Spleen (tissue), 11 donors: ENCODE data around the gene SIM1. TPM values are rescaled to one million over a fixed set of nuclear protein-coding genes. Genes with fewer than 3 reads are reported as not detected.

Source experiments
- DNase-seq: peaks from one replicate; pipeline ENCODE4 v3.0.0-alpha.2; 2020
- H3K27ac ChIP-seq, 8 donors: fragments of 200-600 bp; sonication (generic) in 7 of 8; 1 replicate in 4 of 8; 2 replicates in 4 of 8; pipeline versions ENCODE4 v1.5.0 to v1.8.0; 2016 to 2021; ENCODE audit warnings: inconsistent platforms in 4 of 8, mild to moderate bottlenecking in 4 of 8, moderate library complexity in 1 of 8
- H3K27me3 ChIP-seq, 7 donors: fragments of 200-600 bp; sonication (generic) in 6 of 7; replicated peaks in 1 of 7; 1 replicate in 4 of 7; 2 replicates in 3 of 7; pipeline versions ENCODE4 v1.5.0 to v1.8.0; 2016 to 2021; ENCODE audit warnings: inconsistent platforms in 3 of 7, mild to moderate bottlenecking in 1 of 7
- H3K36me3 ChIP-seq, 6 donors: fragments of 200-600 bp; sonication (generic) in 5 of 6; 1 replicate in 4 of 6; 2 replicates in 2 of 6; pipeline versions ENCODE4 v1.5.0 to v1.8.0; 2016 to 2021; ENCODE audit warnings: inconsistent platforms in 2 of 6
- H3K4me1 ChIP-seq, 6 donors: fragments of 200-600 bp; sonication (generic) in 5 of 6; 1 replicate in 3 of 6; 2 replicates in 3 of 6; pipeline versions ENCODE4 v1.5.0 to v1.8.0; 2016 to 2021; ENCODE audit warnings: inconsistent platforms in 3 of 6
- H3K4me3 ChIP-seq, 8 donors: fragments of 200-600 bp; sonication (generic) in 7 of 8; 1 replicate in 4 of 8; 2 replicates in 4 of 8; pipeline versions ENCODE4 v1.5.0 to v1.8.0; 2016 to 2021; ENCODE audit warnings: inconsistent platforms in 4 of 8, mild to moderate bottlenecking in 4 of 8, moderate library complexity in 2 of 8
- H3K9me3 ChIP-seq, 8 donors: fragments of 200-600 bp; sonication (generic) in 7 of 8; 1 replicate in 4 of 8; 2 replicates in 4 of 8; pipeline versions ENCODE4 v1.5.0 to v1.8.0; 2016 to 2021; ENCODE audit warnings: inconsistent platforms in 4 of 8
- CTCF ChIP-seq, 11 experiments: fragments of 200-600 bp in 7 of 11; fragments of 450-650 bp in 4 of 11; sonication (generic) in 4 of 11; IDR thresholded peaks in 8 of 11; conservative IDR thresholded peaks in 3 of 11; 1 replicate in 7 of 11; 2 replicates in 4 of 11; pipeline versions ENCODE4 v1.4.0 to v1.8.0; 2016 to 2021; ENCODE audit warnings: antibody characterized with exemption in 11 of 11, inconsistent platforms in 4 of 11, mild to moderate bottlenecking in 1 of 11
- POLR2A ChIP-seq, 3 donors: fragments of 450-650 bp; IDR thresholded peaks; one replicate each; pipeline ENCODE4 v1.5.1; 2017; ENCODE audit warnings: antibody characterized with exemption in 3 of 3, mild to moderate bottlenecking in 1 of 3
- POLR2AphosphoS5 ChIP-seq, 3 donors: sonication (generic); formaldehyde crosslinking; IDR thresholded peaks; one replicate each; pipeline ENCODE4 v1.5.1; 2017; ENCODE audit warnings: antibody characterized with exemption in 3 of 3
- WGBS, 5 donors: extraction: QIAGEN DNeasy Blood & Tissue Kit in 3 of 5; methylation state at CpG; one replicate each; pipeline versions ENCODE4 v1.1.5 to v1.1.7; 2013 to 2018; 5-methylcytosine and 5-hydroxymethylcytosine counted together
- intact Hi-C: fragments of 100-400 bp; cut with DNase I; formaldehyde crosslinking; loops from one replicate; pipeline ENCODE4 v1.15.0; 2023; ENCODE audit warnings: low total_unique reads
- polyA plus RNA-seq, 3 donors: library from polyadenylated mRNA; stranded (reverse); fragments of 200-250 nt; gene quantifications; one replicate each; pipeline ENCODE4 v1.2.1, GENCODE V29; 2013
- total RNA-seq, 7 donors: library from RNA; depleted of rRNA in 3 of 7; stranded (reverse); fragments of >200 nt in 3 of 7; fragmentation: NEBNext Ultra II Directional in 4 of 7; extraction: Animal tissue kit (Norgen Biotek cat#: 25700) in 4 of 7; gene quantifications; one replicate each; pipeline versions ENCODE4 v1.1.0 to v1.2.1, GENCODE V29; 2016 to 2021
- donor health status: healthy with polysubstance abuse.
- donor health status: DM: no; HTN: no; CAD: no; lungs with moderate emphysema.
- donor health status: DM: no; HTN: no; CAD: no.
- donor health status: Bipolar disorder and iron deficiency.
- donor health status: healthy.
- donor health status: DM: no; HTN: no; CAD: no.
- donor health status: DM: yes; HTN: yes; CAD: no.

Gene SIM1
- total and polyA plus RNA-seq, 10 donors, result not detected

- Histone ChIP-seq H3K4me3 (no peak overlapping the region), H3K4me1 (no peaks in the 10 kb centered on the region), H3K27me3 (peaks cover 0 to 3% (median 0%) of the 10 kb centered on the region in 7 donors), H3K36me3 (no peaks in the 10 kb centered on the region), H3K27ac (no peak overlapping the region), H3K9me3 (no peaks in the 10 kb centered on the region)
- no peak for DNase-seq
- intact Hi-C loops, result no loop called here
- 41 to 51% (median 45%) methylated on average over 3 of the region's 3 CpGs for WGBS, 5 donors
- TF ChIP-seq CTCF (IDR thresholded peaks at IDR 0.05 in 8 of 11, conservative IDR thresholded peaks at IDR 0.05 in 3 of 11), result no peak
Measured at GRCh38 chr6:100420711-100421110, 44.0 kb downstream of the SIM1 start.

- TF ChIP-seq POLR2AphosphoS5 (IDR thresholded peaks at IDR 0.05), result no peak
- DNase-seq, result no peak
- WGBS, 5 donors, result 77 to 89% (median 80%) methylated on average over 3 of the region's 3 CpGs
- peaks cover 0 to 1% (median 0%) of the 10 kb centered on the region in 7 donors for H3K27me3 ChIP-seq
- H3K9me3 ChIP-seq, result no peaks in the 10 kb centered on the region
- intact Hi-C loops, result no loop called here
- no peaks in the 10 kb centered on the region for H3K4me1 ChIP-seq
- H3K27ac ChIP-seq, result no peak overlapping the region
- H3K4me3 ChIP-seq, result no peak overlapping the region
- no peaks in the 10 kb centered on the region for H3K36me3 ChIP-seq
Measured at GRCh38 chr6:100417036-100417435, 47.7 kb downstream of the SIM1 start.

- H3K27me3 ChIP-seq, result peaks cover 0 to 7% (median 0%) of the 10 kb centered on the region in 7 donors
- intact Hi-C loops, result no loop called here
- TF ChIP-seq CTCF (IDR thresholded peaks at IDR 0.05 in 8 of 11, conservative IDR thresholded peaks at IDR 0.05 in 3 of 11), result no peak
- TF ChIP-seq POLR2A (IDR thresholded peaks at IDR 0.05), result no peak
- TF ChIP-seq POLR2AphosphoS5 (IDR thresholded peaks at IDR 0.05), result no peak
- H3K36me3 ChIP-seq, result no peaks in the 10 kb centered on the region
- H3K9me3 ChIP-seq, result no peaks in the 10 kb centered on the region
- no peak overlapping the region for H3K4me3 ChIP-seq
- no peak overlapping the region for H3K27ac ChIP-seq
- no peak for DNase-seq
- no peaks in the 10 kb centered on the region for H3K4me1 ChIP-seq
Measured at GRCh38 chr6:100415768-100416167, 49.0 kb downstream of the SIM1 start.

- TF ChIP-seq POLR2A (IDR thresholded peaks at IDR 0.05) (no peak), POLR2AphosphoS5 (IDR thresholded peaks at IDR 0.05) (no peak), CTCF (IDR thresholded peaks at IDR 0.05 in 8 of 11, conservative IDR thresholded peaks at IDR 0.05 in 3 of 11) (no peak)
- H3K4me1 ChIP-seq, result no peaks in the 10 kb centered on the region
- H3K4me3 ChIP-seq, result no peak overlapping the region
- H3K27me3 ChIP-seq, result peaks cover 0 to 15% (median 0%) of the 10 kb centered on the region in 7 donors
- H3K27ac ChIP-seq, result no peak overlapping the region
- WGBS, 5 donors, result 75 to 92% (median 87%) methylated on average over 4 of the region's 4 CpGs
- H3K36me3 ChIP-seq, result no peaks in the 10 kb centered on the region
- intact Hi-C loops, result no loop called here
- no peaks in the 10 kb centered on the region for H3K9me3 ChIP-seq
- DNase-seq, result no peak
Measured at GRCh38 chr6:100412872-100413271, 51.8 kb downstream of the SIM1 start.

GRCh38 chr6:100404051-100404450 is 60.7 kb downstream of the SIM1 start:
- H3K27ac ChIP-seq, result no peak overlapping the region
- DNase-seq, result no peak
- H3K4me1 ChIP-seq, result no peaks in the 10 kb centered on the region
- no peak overlapping the region for H3K4me3 ChIP-seq
- no peaks in the 10 kb centered on the region for H3K27me3 ChIP-seq
- no peaks in the 10 kb centered on the region for H3K9me3 ChIP-seq
- intact Hi-C loops, result no loop called here
- no peaks in the 10 kb centered on the region for H3K36me3 ChIP-seq
- WGBS, 5 donors, result 71 to 82% (median 73%) methylated on average over 3 of the region's 3 CpGs
- TF ChIP-seq POLR2A (IDR thresholded peaks at IDR 0.05) (no peak), POLR2AphosphoS5 (IDR thresholded peaks at IDR 0.05) (no peak), CTCF (IDR thresholded peaks at IDR 0.05 in 8 of 11, conservative IDR thresholded peaks at IDR 0.05 in 3 of 11) (no peak)
